Measurements from ENCODE around the gene MFSD12. TPM values are rescaled to one million over a fixed set of nuclear protein-coding genes. Genes with fewer than 3 reads are reported as not detected.
"Not testable (repeated sequence)": the region's sequence is repeated elsewhere in the genome, so short reads cannot be mapped to it uniquely, and the experiment has no call there.

The MFSD12 gene
- total RNA-seq, 2 experiments from 2014 or later: 78.8 to 79.4 TPM

DNA sequence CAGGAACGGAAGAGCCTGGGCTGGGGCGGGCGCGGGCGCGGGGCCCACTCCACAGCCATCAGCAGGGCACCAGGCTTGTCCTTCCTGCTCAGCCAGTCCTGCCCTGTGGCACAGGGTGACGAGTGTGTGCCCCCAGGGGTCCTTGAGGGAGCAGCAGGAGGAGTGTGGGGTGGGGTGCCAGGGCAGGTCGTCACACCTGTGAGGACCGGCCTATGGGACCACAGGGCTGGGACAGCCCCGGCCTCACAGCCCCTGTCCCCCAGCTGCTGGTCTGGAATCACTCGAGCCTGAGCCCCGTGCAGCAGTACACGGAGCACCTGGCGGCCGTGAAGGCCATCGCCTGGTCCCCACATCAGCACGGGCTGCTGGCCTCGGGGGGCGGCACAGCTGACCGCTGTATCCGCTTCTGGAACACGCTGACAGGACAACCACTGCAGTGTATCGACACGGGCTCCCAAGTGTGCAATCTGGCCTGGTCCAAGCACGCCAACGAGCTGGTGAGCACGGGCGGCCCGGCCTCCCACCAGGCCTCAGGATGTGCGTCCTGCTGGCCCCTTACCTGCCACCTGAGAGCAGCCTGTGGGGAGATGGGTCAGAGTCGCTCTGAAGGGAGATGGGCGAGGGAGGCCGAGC lies 25.1 kb downstream of the MFSD12 start:
- DNase-seq (ENCODE audit: low spot score): no peak
- H3K79me2 ChIP-seq (ENCODE audit: insufficient read depth, low read depth, low read length): no peaks in the 10 kb centered on the region
- no peak overlapping the region for H3K4me3 ChIP-seq (ENCODE audit: low read depth, low read length, poor library complexity, severe bottlenecking)
- peaks cover 56% of the 10 kb centered on the region for H3K36me3 ChIP-seq (ENCODE audit: insufficient read depth, low read length)
- no peaks in the 10 kb centered on the region for H3K9me3 ChIP-seq (ENCODE audit: low read length)
- no peaks in the 10 kb centered on the region for H3K4me1 ChIP-seq (ENCODE audit: insufficient read depth, low read length, poor library complexity, severe bottlenecking)
- ChIA-PET CTCF (ENCODE audit: unreplicated experiment) (no interaction called here), POLR2A (no interaction called here)
- intact Hi-C loops (cut with micrococcal nuclease; ENCODE audit: unreplicated experiment): no loop called here
- TF ChIP-seq EZH2phosphoT487 (IDR thresholded peaks at IDR 0.05; ENCODE audit: borderline replicate concordance, low read depth, low read length): no peak
- TF ChIP-seq, protein P1, sequence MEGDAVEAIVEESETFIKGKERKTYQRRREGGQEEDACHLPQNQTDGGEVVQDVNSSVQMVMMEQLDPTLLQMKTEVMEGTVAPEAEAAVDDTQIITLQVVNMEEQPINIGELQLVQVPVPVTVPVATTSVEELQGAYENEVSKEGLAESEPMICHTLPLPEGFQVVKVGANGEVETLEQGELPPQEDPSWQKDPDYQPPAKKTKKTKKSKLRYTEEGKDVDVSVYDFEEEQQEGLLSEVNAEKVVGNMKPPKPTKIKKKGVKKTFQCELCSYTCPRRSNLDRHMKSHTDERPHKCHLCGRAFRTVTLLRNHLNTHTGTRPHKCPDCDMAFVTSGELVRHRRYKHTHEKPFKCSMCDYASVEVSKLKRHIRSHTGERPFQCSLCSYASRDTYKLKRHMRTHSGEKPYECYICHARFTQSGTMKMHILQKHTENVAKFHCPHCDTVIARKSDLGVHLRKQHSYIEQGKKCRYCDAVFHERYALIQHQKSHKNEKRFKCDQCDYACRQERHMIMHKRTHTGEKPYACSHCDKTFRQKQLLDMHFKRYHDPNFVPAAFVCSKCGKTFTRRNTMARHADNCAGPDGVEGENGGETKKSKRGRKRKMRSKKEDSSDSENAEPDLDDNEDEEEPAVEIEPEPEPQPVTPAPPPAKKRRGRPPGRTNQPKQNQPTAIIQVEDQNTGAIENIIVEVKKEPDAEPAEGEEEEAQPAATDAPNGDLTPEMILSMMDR (conservative IDR thresholded peaks at IDR 0.05; ENCODE audit: low read length): no peak
- H2AFZ ChIP-seq (ENCODE audit: low read length): no peak overlapping the region
- H3K27ac ChIP-seq (ENCODE audit: low read depth, low read length, poor library complexity, severe bottlenecking): no peak overlapping the region
- H3K4me2 ChIP-seq (ENCODE audit: low read length): no peak overlapping the region
- BruUV-seq (replicated peaks): no TSS peak
- no peaks in the 10 kb centered on the region for H3K9me2 ChIP-seq (ENCODE audit: insufficient read depth, low read length)
- no peaks in the 10 kb centered on the region for H4K20me1 ChIP-seq (ENCODE audit: insufficient read depth, low read length)

DNA sequence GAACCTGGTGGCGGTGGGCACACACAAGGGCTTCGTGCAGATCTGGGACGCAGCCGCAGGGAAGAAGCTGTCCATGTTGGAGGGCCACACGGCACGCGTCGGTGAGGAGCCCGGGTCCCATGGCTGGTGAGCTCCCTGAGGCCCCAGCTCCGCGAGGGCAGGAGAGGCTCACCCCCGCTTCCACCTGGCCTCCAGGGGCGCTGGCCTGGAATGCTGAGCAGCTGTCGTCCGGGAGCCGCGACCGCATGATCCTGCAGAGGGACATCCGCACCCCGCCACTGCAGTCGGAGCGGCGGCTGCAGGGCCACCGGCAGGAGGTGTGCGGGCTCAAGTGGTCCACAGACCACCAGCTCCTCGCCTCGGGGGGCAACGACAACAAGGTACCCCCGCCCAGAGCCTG lies 25.7 kb downstream of the MFSD12 start:
- BruUV-seq (replicated peaks): no TSS peak
- POLR2A ChIA-PET: no interaction called here

DNA sequence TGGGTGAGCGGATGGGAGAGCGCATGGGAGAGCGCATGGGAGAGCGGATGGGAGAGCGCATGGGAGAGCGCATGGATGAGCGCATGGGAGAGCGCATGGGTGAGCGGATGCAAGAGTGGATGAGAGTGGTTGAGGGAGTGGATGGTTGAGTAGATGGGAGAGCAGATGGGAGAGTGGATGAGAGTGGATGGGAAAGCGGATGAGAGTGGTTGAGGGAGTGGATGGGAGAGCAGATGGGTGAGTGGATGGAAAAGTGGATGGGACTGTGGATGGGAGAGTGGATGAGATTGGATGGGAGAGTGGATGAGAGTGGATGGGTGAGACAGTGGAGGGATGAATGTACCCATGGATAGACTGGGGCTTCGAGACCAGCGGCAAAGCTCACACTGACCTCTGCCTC lies 27.0 kb downstream of the MFSD12 start:
- no peak for DNase-seq (ENCODE audit: low spot score)
- Histone ChIP-seq H3K9me2 (ENCODE audit: insufficient read depth, low read length) (no peaks in the 10 kb centered on the region), H3K4me1 (ENCODE audit: insufficient read depth, low read length, poor library complexity, severe bottlenecking) (no peaks in the 10 kb centered on the region), H2AFZ (ENCODE audit: low read length) (no peak overlapping the region), H4K20me1 (ENCODE audit: insufficient read depth, low read length) (no peaks in the 10 kb centered on the region), H3K4me2 (ENCODE audit: low read length) (no peak overlapping the region), H3K27ac (ENCODE audit: low read depth, low read length, poor library complexity, severe bottlenecking) (no peak overlapping the region), H3K79me2 (ENCODE audit: insufficient read depth, low read depth, low read length) (no peaks in the 10 kb centered on the region), H3K4me3 (ENCODE audit: low read depth, low read length, poor library complexity, severe bottlenecking) (no peak overlapping the region), H3K36me3 (ENCODE audit: insufficient read depth, low read length) (peaks cover 54% of the 10 kb centered on the region), H3K9me3 (ENCODE audit: low read length) (no peaks in the 10 kb centered on the region)
- TF ChIP-seq, protein P1 (conservative IDR thresholded peaks at IDR 0.05; ENCODE audit: low read length): no peak
- no peak for TF ChIP-seq EZH2phosphoT487 (IDR thresholded peaks at IDR 0.05; ENCODE audit: borderline replicate concordance, low read depth, low read length)
- POLR2A ChIA-PET: no interaction called here
- no TSS peak for BruUV-seq (replicated peaks)
- CTCF ChIA-PET (ENCODE audit: unreplicated experiment): no interaction called here
- intact Hi-C loops (cut with micrococcal nuclease; ENCODE audit: unreplicated experiment): no loop called here

More for the DNA sequence above, 25.7 kb downstream of the MFSD12 start:
- H4K20me1 ChIP-seq (ENCODE audit: insufficient read depth, low read length): no peaks in the 10 kb centered on the region
- H3K9me3 ChIP-seq (ENCODE audit: low read length): no peaks in the 10 kb centered on the region
- peaks cover 58% of the 10 kb centered on the region for H3K36me3 ChIP-seq (ENCODE audit: insufficient read depth, low read length)
- intact Hi-C loops (cut with micrococcal nuclease; ENCODE audit: unreplicated experiment): no loop called here
- DNase-seq (ENCODE audit: low spot score): no peak
- no peaks in the 10 kb centered on the region for H3K4me1 ChIP-seq (ENCODE audit: insufficient read depth, low read length, poor library complexity, severe bottlenecking)
- no peaks in the 10 kb centered on the region for H3K9me2 ChIP-seq (ENCODE audit: insufficient read depth, low read length)
- no peak overlapping the region for H3K27ac ChIP-seq (ENCODE audit: low read depth, low read length, poor library complexity, severe bottlenecking)
- CTCF ChIA-PET (ENCODE audit: unreplicated experiment): no interaction called here
- no peak overlapping the region for H2AFZ ChIP-seq (ENCODE audit: low read length)
- H3K4me3 ChIP-seq (ENCODE audit: low read depth, low read length, poor library complexity, severe bottlenecking): no peak overlapping the region
- TF ChIP-seq, protein P1 (conservative IDR thresholded peaks at IDR 0.05; ENCODE audit: low read length): no peak
- no peak overlapping the region for H3K4me2 ChIP-seq (ENCODE audit: low read length)
- H3K79me2 ChIP-seq (ENCODE audit: insufficient read depth, low read depth, low read length): no peaks in the 10 kb centered on the region

DNA sequence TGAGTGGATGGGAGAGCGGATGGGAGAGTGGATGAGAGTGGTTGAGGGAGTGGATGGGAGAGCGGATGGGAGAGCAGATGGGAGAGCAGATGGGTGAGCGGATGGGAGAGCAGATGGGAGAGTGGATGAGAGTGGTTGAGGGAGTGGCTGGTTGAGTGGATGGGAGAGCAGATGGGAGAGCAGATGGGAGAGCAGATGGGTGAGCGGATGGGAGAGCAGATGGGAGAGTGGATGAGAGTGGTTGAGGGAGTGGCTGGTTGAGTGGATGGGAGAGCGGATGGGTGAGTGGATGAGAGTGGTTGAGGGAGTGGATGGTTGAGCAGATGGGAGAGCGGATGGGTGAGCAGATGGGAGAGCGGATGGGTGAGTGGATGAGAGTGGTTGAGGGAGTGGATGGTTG lies 28.1 kb downstream of the MFSD12 start:
- intact Hi-C loops (cut with micrococcal nuclease; ENCODE audit: unreplicated experiment); DNase-seq (ENCODE audit: low spot score); POLR2A ChIA-PET; H2AFZ ChIP-seq (ENCODE audit: low read length); H3K4me3 ChIP-seq (ENCODE audit: low read depth, low read length, poor library complexity, severe bottlenecking); H3K27ac ChIP-seq (ENCODE audit: low read depth, low read length, poor library complexity, severe bottlenecking); H3K4me2 ChIP-seq (ENCODE audit: low read length); H3K9me3 ChIP-seq (ENCODE audit: low read length); H3K4me1 ChIP-seq (ENCODE audit: insufficient read depth, low read length, poor library complexity, severe bottlenecking); H3K79me2 ChIP-seq (ENCODE audit: insufficient read depth, low read depth, low read length); H4K20me1 ChIP-seq (ENCODE audit: insufficient read depth, low read length); H3K9me2 ChIP-seq (ENCODE audit: insufficient read depth, low read length); BruUV-seq (replicated peaks); CTCF ChIA-PET (ENCODE audit: unreplicated experiment): not testable (repeated sequence)
- H3K36me3 ChIP-seq (ENCODE audit: insufficient read depth, low read length): peaks cover 51% of the 10 kb centered on the region
